Omental fat pad (tissue), 4 donors: ENCODE measurements around the gene MAGI1. TPM values are rescaled to one million over a fixed set of nuclear protein-coding genes. Genes with fewer than 3 reads are reported as not detected.
"Not testable (repeated sequence)": the region's sequence is repeated elsewhere in the genome, so short reads cannot be mapped to it uniquely, and the experiment has no call there.

Experiments used
- ATAC-seq: fragments of 150-250 bp; one replicate; pipeline ENCODE4 v1.9.1; 2016; ENCODE audit warnings: mild to moderate bottlenecking, moderate library complexity; ENCODE audit not compliant: low FRiP score
- DNase-seq: peaks from one replicate; pipeline ENCODE4 v3.0.0-alpha.2; 2019; ENCODE audit warnings: low spot score
- total RNA-seq, 4 donors: library from RNA; depleted of rRNA; stranded (reverse); fragments of >200 nt; gene quantifications; one replicate each; pipeline ENCODE4 v1.1.0, GENCODE V29; 2016
- TF ChIP-seq, protein P1 (sequence below), 3 donors: fragments of 450-650 bp; IDR thresholded peaks; one replicate each; pipeline ENCODE4 v1.5.1; 2016 to 2017; ENCODE audit warnings: antibody characterized with exemption in 3 of 3, mild to moderate bottlenecking in 3 of 3, moderate library complexity in 2 of 3

The MAGI1 gene
- total RNA-seq, 4 donors from 2014 or later: 22.9 to 38.8 (median 34.3) TPM

DNA sequence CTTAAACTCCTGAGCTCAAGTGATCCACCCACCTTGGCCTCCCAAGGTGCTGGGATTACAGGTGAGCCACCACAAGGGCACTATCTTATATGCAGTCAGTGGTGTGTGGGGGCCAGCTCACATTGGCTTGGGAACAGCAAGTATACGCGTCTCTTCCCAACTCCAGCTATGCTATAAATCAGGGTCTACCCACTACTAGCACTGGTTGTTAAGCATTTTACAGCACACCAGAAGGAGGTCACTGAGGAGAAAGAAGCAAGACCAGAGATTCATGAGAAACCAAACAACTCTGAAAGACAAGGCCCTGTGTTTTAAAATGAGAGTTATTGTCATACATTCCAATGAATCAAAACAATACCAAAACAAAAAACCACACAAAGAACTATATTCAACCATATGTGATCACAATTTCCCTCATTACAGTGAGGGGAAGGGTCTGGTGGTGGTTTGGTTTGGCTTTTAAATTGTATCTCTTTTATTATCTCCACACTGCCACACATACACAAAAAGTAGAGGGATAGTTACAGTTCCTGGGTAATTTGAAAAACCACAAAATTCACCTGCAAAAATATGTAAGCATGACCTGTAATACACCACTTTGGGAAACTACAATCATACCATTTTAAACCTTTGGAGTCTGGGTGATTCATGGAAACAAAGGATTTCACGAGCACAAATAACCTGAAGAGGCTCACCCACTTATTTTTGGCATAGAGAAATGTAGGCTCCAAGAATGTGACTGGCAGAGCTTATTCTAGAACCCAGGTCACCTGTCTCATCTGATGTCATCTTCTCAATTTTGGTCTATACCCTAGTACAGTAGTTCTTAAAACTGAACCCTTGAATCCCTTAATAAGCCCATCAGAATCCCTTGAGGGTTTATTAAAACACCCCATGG is 5.2 kb downstream of the MAGI1 start:
- ATAC-seq (no peak), DNase-seq (no peak)
- TF ChIP-seq, protein P1, sequence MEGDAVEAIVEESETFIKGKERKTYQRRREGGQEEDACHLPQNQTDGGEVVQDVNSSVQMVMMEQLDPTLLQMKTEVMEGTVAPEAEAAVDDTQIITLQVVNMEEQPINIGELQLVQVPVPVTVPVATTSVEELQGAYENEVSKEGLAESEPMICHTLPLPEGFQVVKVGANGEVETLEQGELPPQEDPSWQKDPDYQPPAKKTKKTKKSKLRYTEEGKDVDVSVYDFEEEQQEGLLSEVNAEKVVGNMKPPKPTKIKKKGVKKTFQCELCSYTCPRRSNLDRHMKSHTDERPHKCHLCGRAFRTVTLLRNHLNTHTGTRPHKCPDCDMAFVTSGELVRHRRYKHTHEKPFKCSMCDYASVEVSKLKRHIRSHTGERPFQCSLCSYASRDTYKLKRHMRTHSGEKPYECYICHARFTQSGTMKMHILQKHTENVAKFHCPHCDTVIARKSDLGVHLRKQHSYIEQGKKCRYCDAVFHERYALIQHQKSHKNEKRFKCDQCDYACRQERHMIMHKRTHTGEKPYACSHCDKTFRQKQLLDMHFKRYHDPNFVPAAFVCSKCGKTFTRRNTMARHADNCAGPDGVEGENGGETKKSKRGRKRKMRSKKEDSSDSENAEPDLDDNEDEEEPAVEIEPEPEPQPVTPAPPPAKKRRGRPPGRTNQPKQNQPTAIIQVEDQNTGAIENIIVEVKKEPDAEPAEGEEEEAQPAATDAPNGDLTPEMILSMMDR (IDR thresholded peaks at IDR 0.05): no peak

DNA sequence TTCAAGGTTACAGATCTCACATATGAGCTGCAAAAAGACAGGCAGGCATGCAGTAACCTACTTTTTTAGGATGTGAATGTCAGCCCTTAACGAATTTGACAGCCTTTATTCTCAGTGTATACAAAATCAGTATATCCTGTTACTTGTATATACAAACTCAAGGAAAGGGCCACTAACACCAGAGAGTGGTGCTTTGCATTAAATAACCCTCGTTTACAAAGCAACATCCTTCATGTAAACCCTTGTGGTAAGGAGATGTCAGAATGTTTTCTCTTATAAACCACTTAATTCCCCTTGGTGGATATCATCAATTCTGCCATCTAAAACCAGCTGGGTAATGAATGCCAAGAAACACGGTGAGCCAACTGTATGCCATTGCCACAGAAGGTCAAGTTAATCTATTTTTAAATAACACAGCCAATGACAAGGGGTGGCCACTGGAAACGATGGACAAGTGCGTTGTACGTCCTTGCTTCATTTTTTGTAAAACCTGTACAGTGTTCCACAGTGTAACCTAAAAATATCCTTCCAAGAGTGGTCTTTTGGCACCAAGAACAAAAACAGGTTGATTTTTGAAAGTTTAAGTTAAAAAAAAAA is 7.5 kb downstream of the MAGI1 start:
- TF ChIP-seq, protein P1 (IDR thresholded peaks at IDR 0.05): no peak
- DNase-seq: no peak
- ATAC-seq: no peak

DNA sequence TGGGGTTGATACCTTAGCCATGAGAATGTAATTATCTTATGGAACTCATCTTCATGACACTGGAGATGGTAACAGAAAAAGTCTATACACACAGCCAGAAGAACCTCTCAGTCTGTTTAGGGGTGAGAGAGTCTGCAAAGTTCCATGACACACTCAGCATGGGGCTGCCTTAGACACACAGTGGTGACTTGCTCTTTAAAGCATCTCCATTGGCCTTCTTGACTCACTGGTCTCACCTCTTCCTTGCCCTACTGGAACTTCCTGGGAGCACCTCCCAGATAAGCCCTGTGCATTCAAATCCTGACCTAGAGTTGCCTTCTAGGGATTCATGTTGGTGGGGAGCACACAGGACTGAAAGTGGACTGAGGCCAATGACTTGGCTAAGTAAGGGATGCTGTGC is 9.3 kb downstream of the MAGI1 start:
- TF ChIP-seq, protein P1 (IDR thresholded peaks at IDR 0.05): no peak
- no peak for ATAC-seq
- no peak for DNase-seq

DNA sequence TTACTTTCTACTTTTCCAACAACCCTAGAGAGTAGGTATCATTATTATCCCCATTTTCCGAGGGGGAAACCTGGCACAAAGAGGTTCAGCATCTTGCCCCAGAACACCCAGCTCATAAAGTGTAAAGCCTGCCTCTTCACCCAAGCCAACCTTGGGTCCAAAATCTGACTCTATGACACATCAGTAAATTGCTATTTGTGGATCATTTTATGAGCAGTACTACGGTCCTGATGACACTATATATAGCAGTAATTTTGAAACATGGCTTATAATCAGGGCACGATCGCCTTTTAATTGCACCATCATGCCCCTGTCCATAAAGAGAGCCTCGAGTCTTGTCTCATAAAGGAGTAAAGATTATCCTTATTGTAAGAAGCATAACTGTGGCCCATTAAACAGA is 9.7 kb downstream of the MAGI1 start:
- ATAC-seq (no peak), DNase-seq (no peak)
- TF ChIP-seq, protein P1 (IDR thresholded peaks at IDR 0.05): no peak

DNA sequence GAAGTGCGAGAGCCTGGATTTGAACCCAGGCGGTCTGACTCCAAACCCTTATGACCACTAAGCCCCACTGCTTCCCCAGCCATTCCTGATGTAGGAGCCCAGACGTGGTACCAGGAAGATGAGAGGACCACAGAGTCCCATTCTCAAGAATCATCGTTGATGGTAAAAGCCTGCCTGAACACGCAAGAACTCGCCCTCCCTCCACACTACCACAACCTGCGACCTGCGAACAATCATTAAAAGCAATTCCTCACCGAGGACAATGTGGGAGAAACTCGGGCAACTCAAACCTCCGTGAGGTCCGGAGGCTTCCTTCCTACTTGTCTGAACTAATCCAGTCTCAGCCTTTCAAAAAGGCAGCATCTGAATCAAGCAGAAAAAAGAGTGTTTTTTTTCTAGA is 10.3 kb downstream of the MAGI1 start:
- ATAC-seq (no peak), DNase-seq (no peak)
- TF ChIP-seq, protein P1 (IDR thresholded peaks at IDR 0.05): no peak

DNA sequence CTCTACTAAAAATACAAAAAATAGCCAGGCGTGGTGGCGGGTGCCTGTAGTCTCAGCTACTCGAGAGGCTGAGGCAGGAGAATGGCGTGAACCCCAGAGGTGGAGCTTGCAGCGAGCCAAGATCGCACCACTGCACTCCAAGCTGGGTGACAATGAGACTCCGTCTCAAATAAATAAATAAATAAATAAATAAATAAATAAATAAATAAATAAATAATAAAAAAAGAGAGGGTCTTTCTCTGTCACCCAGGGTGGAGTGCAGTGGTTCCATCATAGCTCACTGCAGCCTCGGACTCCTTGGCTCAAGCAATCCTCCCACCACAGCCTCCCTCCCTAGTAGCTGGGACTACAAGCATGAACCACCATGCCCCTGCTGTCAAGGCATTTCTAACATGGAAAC is 11.6 kb downstream of the MAGI1 start:
- ATAC-seq, DNase-seq: not testable (repeated sequence)

DNA sequence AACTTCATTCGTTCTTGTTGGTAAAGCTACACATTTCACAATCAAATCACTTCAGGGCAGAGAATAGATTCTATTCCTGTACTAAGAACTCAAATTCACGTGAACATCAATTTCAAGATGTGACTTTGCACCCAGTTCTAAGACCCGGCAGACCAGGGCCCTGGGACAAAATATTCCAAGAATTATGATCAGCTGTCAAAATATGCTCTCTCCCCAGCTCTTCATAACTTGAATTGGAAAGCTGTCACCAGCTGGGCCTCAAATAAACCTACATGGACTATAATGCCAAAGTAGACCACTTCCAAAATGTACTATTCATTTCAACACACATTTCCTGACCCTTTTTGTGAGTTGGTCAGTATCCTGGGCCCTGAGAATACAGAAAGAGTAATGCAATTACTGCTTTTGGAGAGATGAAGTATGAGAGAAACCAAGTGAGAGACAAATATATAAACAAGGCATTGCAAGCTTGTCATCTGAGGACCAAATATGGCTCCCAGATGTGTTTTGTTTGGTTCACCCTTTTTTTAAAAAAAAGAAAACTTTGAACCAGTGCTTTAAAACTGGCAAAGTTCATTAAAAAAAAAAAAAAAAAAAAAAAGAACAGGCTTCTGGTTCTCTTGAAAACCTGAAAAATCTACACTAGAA is 14.9 kb downstream of the MAGI1 start:
- ATAC-seq (no peak), DNase-seq (no peak)
- TF ChIP-seq, protein P1 (IDR thresholded peaks at IDR 0.05): no peak
